T follicular helper cell (primary cell): ENCODE data around the gene TMEM272.
A peak's percentile ranks its signal among the peaks of the same experiment; 100 is the strongest.

Source experiments
- DNase-seq: peaks from one replicate; pipeline ENCODE4 v3.0.0-alpha.2; 2020; ENCODE audit warnings: low read depth

The TMEM272 gene

DNA sequence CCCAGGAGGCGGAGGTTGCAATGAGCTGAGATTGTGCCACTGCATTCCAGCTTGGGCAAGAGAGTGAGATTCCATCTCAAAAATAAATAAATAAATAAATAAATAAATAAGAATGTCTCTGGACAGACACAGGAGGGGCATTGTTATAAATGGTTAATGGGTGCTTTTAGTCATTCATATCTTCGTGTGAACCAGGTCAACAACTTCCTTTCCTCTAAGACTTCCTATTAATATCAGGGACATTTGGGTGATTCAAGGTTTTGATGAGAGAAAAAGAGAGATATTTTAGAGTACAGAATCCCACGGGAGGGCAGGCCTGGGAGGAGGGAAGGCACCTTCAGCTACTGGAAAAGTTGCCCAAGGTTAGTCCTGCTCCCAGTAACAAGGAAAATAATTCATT, 64.9 kb downstream of the TMEM272 start:
- DNase-seq = no peak

DNA sequence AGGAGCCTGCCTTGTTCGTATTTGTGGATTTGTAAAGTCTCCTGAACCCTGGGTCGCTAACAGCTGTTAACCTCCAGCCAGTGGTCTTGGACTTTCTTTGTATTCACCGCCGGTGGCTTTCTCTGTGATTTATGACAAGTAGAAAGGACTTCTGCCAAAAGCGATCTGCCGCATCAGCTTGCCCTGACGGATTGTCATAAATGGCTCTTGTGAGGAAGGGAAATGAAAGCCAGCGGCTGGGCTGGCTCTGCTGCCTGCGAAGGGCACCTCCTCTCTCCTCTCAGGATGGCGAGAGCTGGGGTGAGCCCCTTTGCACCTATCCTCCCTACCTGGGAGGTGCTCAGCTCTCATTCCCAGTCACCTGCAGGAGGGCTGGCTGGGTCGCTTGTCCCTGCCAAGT, 66.6 kb downstream of the TMEM272 start:
- DNase-seq = no peak

DNA sequence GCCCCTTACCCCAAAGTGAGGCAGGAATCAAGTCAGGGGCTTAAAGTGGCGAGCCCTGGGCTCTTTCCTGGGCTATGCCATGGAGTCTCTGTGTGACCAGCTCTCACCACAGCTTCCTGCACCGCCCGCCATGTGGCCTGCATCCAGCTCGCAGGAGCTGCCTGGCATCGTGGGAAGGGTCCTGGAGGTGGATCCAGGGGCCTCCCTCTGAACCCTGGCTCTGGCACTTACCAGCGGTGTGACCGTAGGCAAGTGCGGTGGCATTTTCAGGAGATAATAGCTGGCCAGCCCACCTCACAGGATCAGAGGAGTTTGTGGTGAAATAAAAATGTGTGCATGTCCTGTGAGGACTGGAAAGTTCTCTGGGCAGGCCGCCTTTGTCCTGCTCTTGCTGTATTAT, 67.1 kb downstream of the TMEM272 start:
- no peak for DNase-seq

DNA sequence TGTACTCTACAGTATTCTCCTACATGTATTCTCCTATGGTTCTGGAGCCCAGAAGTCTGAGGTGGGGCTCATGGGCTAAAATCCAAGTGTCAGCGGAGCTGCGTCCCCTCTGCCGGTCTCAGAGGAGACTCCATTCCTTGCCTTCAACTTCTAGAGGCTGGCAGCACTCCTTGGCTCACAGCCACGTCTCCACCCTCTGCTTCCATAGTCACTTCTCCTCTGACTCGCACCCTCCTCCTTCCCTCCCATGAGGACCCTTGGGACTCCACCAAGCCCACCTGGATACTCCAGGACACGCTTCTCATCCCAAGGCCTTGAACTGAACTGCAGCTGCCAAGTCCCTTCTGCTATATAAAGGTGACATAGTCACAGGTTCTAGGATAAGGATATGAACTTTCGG, 68.8 kb downstream of the TMEM272 start:
- DNase-seq = no peak

DNA sequence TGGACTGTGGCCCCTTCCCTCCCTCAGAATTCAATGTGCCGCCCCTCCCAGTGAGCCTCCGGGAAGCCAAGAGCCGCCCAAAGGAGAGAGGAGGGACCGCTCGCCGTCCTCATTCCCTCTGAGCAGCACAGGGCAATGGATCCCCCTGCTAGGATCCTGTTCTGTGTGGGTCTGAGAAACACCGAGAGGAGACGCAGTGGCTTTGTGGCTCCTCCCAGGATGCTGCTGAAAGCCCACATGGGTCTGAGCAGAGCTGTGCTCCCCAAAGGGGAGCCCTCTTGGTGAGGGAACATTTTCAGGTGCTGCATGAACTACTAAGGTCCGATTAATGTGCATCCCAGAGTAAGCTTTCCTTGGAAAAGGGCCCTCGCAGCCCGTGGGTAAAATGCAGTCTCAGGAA, 71.5 kb downstream of the TMEM272 start:
- no peak for DNase-seq

DNA sequence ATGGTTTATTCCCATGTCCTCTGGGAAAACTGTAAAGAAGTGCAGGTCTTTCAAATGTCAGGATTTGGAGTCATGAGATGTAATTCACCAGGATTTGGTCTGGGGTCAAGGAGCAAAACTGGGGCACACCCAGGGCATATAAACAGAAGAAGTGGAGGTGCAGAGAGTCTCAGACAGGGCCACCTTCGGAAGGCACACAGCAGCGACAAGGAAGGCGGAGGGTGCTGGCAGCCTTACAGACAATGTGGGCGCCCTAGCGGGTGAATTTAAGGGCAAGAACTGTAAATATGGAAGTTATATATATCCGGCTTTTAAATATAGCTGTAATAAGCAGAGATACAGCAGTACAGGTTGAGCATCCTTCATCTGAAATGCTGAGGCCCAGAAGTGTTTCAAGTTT, 72.2 kb downstream of the TMEM272 start:
- no peak for DNase-seq

DNA sequence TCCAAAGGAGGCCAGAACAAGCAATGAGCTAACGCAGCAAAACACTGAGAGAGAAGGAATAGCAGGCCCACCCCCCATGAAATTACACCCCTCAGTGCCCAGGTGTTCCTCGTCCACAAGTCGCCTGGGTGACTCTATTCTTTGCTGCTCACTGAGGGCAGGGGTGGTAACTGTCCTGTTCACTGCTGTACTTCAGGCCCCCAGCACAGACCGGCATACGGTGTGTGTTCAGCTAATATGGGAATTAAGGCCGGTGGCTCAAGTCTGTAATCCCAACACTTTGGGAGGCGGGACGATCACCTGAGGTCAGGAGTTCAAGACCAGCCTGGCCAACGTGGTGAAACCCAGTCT, 72.9 kb downstream of the TMEM272 start:
- DNase-seq = no peak

DNA sequence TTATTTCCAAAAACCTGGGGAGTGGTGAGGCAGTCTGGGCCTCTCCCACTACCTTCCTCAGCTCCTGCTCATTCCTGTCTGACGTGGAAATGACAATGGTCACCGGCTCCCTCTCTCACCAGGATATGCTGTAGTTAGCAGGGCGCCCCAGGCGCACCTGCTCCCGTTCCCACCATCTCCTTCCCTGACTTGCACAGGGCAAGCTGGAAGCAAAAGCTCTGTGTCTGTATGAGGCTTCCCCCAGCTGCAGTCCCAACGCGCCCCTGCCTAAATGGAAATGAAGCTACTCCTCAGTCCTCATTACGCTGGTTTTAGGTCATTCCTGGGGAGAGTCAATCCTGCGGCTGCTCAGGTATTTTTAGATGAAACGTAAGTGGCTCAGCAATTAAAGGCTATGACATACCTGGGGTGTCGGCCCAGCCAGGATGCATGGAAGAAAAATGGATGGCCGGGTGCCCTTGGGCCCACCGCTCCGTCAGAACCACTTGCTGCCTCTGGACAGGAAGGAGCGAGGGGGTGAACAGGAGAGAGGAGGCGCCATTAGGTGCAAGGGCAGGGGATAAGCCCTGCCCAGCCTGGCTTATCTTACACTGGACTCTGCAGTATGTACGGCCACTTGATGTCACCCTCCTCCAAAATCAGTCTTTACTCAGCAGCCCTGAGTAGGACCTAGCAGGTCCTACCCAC, 73.4 kb downstream of the TMEM272 start:
- DNase-seq = no peak

DNA sequence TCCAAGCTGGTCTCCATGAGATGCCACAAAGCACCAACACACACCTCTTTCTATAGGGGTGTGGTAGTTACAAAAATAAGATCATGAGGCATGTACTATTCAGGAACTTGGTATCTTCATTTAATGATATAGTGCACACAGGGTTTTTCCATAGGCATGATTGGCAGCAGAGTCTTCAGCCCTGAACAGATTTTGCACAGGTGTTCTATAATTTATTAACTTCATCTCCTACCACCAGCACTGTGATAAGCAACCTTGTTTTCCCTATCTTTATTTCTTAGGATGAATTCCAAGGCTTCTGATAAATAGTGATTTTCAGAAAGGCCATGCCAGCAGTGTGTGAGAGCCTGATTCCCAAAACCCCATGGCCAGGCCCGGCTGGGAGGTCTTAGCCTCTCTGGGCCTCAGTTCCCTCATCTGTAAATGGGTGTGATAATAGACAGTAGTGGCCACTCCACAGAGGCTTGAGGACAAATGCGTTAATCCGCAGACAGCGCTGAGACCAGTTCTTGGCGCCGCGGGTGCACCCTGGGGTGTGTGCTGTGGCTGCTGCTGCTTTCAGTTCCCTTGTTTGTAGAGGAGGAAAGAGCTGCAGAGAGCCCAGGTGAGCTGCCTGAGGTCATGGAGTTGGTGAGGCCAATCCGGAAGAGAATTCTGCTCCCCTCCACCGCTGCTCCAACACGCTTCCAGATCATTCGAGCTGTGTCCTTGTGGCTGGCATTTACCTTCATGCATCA, 74.1 kb downstream of the TMEM272 start:
- no peak for DNase-seq

DNA sequence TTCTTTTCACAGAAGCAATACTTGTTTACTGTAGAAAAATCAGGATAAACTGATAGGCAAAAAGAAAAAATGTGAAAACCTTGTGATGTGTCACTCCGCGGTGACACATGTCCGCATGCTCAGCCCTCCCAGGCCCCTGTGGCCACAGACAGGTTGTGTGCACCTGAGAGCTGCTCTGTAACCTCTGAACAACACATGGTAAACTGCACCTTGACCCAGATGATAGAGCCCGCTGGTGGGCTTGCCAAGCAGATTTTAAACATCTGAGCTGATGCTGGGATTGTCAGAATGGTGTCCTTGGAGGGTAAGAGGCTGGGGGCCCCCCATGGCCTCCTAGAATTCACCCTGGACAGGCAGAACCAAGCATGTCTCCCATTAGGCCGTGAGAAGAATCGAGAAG, 74.8 kb downstream of the TMEM272 start:
- no peak for DNase-seq

DNA sequence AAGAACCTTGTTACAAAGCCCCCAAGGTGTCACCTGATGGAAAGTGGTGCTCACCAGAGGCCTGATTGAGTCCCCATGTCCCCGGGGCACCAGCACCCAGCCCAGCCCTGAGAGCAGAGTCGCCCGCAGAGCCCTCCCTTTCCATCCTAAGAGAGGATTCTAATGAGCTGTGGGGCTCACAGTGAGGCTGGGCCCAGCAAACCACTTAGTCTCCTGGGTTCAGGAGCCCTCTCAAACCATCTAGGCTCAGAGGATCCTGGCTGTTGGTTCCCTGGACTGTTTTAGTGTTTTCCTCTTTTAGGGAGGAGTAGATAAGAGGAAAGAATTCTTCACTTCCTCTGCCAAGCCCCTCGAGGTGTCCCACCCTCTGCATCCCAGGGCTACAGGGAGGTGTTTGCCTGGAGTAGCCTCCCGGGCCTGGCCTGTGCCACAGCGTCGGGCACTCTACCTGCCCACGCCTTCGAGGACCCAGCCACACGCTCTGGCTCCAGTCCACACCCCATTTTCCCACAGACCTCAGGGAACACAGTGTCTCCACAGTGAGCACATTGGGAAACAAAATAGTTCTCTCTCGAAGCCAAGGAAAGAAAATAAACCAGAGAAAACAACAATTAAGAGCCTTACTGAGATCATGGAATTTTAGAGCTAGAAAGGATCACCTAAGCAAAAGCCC, 75.4 kb downstream of the TMEM272 start:
- no peak for DNase-seq

DNA sequence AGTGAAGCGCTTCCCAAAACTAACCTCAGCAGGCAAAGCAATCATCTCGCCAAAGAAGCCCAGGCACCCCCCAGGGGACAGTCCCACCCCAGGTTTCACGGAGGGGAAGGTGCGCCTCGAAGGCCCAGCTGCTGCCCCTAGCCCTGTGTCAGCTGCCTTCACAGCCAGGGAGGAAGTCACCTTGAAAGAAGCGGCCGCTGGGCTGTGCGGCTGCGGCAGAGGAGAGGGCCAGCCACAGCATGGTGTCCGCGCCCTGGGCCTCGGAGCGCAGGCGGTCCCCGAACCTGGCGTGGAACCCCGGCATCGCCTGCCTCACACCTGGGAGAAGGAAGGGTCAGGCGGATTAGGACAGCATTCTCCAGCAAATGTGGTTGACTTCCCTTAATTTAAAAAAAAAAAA, 76.0 kb downstream of the TMEM272 start:
- no peak for DNase-seq

DNA sequence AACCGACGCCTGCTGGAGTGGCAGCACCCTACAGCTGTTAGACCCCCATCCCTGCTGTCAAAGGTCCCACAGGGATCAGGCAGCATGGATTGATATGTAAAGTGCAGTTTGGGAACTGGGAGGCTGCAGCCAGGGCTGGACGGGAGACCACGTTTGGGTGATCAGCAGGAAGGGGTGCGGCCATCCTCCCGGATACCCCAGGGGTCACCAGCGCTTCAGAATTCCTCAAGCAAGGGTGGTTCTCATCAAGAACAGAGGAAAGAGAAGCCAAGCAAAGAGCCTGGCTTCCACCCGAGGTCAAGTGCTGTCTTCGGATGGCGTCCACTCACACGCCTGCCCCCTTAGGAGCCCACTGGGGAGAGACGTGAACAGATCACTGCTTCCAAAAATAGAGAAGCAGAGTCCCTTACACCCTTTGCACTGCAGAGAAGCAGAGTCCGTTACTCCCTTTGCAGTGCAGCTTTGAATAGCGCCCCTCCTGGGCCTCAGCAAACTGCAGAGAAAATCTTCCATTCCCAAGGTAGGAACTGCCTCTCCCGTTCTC, 76.5 kb downstream of the TMEM272 start:
- DNase-seq = no peak

DNA sequence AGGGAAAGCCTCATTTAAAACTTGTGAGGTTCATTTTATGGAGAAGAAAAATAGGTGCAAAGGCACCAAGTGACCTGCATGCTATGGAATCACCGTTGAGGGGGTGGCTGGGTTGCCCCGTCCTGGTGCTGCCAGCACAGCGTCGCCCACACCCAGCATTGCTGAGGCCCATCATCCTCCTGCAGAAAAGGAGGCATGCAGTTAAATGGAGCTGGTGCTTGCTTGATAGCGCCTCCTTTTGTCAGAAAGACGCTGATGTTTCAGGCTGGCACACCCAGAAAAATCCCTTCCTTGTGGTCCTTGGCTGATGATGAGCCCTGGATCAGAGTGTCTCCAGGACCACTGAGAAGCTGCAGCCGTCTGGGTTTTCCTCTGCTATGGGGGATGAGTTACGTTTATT, 77.9 kb downstream of the TMEM272 start:
- DNase-seq = no peak

DNA sequence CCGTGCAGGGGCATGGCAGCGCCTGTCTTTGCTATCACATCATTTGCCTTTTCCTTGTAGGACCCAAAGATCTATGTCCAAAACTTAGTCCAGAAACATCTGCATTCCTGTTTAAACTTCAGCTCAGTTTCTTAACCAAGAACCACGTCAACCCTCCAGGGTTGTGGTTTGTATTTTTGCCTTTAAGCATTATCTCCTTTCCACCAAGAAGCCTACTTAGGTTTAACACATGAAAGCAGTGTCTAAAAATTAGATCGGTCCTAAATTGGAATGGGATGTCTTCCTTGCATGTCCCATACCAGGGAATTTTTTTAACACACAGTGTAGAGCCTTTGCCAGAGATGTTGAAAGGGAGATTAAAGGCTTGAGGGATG, 79.8 kb downstream of the TMEM272 start:
- no peak for DNase-seq

DNA sequence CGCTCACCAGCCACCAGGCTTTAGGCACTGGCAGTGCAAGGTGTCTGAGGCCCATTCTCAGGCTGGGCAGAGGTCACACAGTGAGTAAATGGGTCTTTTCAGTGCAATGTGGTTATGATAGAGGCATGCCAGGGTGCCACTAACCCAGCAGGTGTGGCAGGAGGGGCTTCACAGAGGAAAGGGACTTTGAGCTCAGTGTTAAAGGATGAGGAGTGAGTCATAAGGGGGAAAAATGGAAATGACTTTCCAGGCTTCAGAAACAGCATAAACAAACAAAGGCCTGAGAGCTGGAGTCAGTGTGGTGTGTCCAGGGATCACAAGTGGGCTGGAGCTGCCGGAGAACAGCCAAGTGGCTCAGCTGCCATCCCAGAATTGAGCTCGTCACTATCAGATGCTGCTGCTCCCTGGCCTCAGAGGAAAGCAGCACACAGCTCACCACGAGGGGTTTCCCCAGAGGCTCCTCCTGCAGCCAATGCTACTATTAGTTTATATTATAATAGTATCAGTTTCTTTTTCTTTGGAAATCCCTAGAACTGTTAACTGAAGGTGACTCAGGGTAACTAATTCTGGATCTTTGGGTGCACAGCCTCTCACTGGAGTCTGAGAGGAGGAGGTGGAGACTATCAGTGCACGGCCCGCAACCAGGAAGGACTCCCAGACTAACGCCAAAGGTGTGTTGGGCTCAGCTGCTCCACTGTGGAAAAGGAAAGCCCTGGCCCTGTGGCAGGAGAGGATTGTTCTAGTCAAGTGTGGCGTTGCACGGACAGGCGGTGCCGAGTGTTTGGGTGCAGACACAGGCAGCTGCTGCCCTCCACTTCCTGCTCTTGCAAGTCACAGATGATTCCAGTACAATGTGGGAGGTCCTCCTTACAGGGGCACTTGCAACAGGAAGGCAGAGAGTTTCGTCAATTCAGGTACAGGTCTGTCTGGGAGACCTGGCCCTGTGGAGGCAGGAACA, 80.5 kb downstream of the TMEM272 start:
- DNase-seq = peak; percentile 21

DNA sequence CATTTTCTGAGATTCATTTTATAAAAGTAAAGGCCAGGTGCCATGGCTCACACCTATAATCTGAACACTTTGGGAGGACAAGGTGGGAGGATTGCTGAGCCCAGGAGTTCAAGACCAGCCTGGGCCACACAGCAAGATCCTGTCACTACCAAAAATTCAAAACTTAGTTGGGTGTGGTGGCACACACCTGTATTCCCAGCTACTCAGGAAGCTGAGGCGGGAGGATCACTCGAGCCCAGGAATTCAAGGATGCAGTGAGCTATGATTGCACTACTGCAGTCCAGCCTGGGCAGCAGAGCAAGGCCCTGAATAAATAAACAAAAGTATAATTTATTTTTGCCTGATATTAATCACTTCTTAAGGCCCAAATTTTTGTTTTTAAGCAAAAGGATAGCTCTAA, 81.5 kb downstream of the TMEM272 start:
- no peak for DNase-seq
